Neural cell (in vitro differentiated cells): ENCODE measurements around the gene LRRC56.

Experiments used
- EP300 ChIP-seq: fragments of 450-650 bp; conservative IDR thresholded peaks from 2 replicates; pipeline ENCODE4 v1.6.1; 2014; ENCODE audit warnings: antibody characterized with exemption, mild to moderate bottlenecking, moderate library complexity; ENCODE audit not compliant: poor library complexity, severe bottlenecking
- EZH2 ChIP-seq: fragments of 200-600, 300-800 bp; shearing (Covaris generic), sonication (generic); IDR thresholded peaks from 2 replicates; pipeline ENCODE4 v1.6.1; 2014; ENCODE audit warnings: antibody characterized with exemption, low read length, borderline replicate concordance, mild to moderate bottlenecking; ENCODE audit not compliant: insufficient read depth, poor library complexity, severe bottlenecking
- POLR2AphosphoS5 ChIP-seq: IDR thresholded peaks from 2 replicates; pipeline ENCODE4 v1.6.1; 2012
- RAD21 ChIP-seq: fragments of 450-650 bp; conservative IDR thresholded peaks from 2 replicates; pipeline ENCODE4 v1.6.1; 2014; ENCODE audit warnings: antibody characterized with exemption, mild to moderate bottlenecking, moderate library complexity
- REST ChIP-seq: IDR thresholded peaks from 2 replicates; pipeline ENCODE4 v1.6.1; 2012; ENCODE audit warnings: borderline replicate concordance
- SMC3 ChIP-seq: fragments of 450-650 bp; conservative IDR thresholded peaks from 2 replicates; pipeline ENCODE4 v1.6.1; 2014; ENCODE audit warnings: antibody characterized with exemption, mild to moderate bottlenecking, moderate library complexity; ENCODE audit not compliant: poor library complexity
- TAF1 ChIP-seq: IDR thresholded peaks from 2 replicates; pipeline ENCODE4 v1.6.1; 2012; ENCODE audit warnings: low read depth
- TF ChIP-seq, protein P1 (sequence below): fragments of 450-650 bp; IDR thresholded peaks from 2 replicates; pipeline ENCODE4 v1.5.1; 2014; ENCODE audit warnings: antibody characterized with exemption, mild to moderate bottlenecking, moderate library complexity; ENCODE audit not compliant: poor library complexity, severe bottlenecking

DNA sequence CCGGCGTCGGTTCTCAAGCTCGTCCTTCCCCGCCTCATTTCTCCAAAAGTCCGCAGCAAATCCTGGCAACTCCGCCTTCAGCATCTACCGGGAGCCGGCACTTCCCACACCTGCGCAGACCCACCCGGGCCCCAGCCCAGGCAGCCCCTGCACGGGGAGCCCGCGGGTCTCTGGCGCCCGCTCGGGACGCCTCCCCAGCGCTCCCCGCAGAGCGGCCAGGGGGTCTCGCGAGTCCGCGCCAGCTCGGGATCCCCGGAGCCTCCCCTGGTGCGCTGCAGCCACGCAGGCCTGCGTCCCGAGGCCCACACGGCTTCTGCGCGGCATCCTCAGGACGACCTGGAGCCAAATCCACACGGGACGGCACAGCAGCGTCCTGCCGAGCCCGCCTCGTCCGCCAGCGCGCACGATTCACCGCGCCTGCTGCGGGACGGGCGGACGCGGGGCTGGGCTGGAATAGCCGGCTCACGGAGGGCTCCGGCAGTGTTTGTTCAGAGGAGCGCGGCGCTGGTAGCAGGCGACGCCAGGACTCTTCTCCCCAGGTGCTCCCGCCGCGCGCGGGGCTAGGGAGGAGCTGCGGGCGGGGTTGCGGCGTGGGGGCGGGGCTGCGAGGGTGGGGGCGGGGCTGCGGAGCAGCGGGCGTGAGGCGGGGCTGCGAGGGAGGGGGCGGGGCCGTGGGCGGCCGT, 38.1 kb downstream of the LRRC56 start:
- TF ChIP-seq, protein P1, sequence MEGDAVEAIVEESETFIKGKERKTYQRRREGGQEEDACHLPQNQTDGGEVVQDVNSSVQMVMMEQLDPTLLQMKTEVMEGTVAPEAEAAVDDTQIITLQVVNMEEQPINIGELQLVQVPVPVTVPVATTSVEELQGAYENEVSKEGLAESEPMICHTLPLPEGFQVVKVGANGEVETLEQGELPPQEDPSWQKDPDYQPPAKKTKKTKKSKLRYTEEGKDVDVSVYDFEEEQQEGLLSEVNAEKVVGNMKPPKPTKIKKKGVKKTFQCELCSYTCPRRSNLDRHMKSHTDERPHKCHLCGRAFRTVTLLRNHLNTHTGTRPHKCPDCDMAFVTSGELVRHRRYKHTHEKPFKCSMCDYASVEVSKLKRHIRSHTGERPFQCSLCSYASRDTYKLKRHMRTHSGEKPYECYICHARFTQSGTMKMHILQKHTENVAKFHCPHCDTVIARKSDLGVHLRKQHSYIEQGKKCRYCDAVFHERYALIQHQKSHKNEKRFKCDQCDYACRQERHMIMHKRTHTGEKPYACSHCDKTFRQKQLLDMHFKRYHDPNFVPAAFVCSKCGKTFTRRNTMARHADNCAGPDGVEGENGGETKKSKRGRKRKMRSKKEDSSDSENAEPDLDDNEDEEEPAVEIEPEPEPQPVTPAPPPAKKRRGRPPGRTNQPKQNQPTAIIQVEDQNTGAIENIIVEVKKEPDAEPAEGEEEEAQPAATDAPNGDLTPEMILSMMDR, result peak; percentile 12
- peak; percentile 34 for TF ChIP-seq EP300
- no peak for TF ChIP-seq EZH2
- TF ChIP-seq POLR2AphosphoS5, result peak; percentile 57
- TF ChIP-seq SMC3, result peak; percentile 45
- TF ChIP-seq RAD21, result peak; percentile 15
- no peak for TF ChIP-seq TAF1
- no peak for TF ChIP-seq REST
